ENCODE measurements around the gene TYW1. TPM values are rescaled to one million over a fixed set of nuclear protein-coding genes. Genes with fewer than 3 reads are reported as not detected.

Gene TYW1
- total RNA-seq, 1 donor from 2014 or later, result 23.1 TPM

- H3K27ac ChIP-seq, result no peak overlapping the region
- TF ChIP-seq EZH2 (IDR thresholded peaks at IDR 0.05) (no peak), EZH2phosphoT487 (IDR thresholded peaks at IDR 0.05) (no peak), CTCF (IDR thresholded peaks at IDR 0.05) (no peak)
- H3K36me3 Mint-ChIP-seq, result peaks cover 28% of the 10 kb centered on the region
- H3K79me2 ChIP-seq (ENCODE audit: low read depth), result no peaks in the 10 kb centered on the region
- H3K4me2 ChIP-seq, result no peak overlapping the region
- H3K36me3 ChIP-seq, result no peaks in the 10 kb centered on the region
- no peaks in the 10 kb centered on the region for H3K9me3 ChIP-seq (ENCODE audit: low read depth)
- no peaks in the 10 kb centered on the region for H3K4me1 ChIP-seq
- H3K4me3 Mint-ChIP-seq, result no peak overlapping the region
- no peaks in the 10 kb centered on the region for H4K20me1 ChIP-seq (ENCODE audit: low read depth)
- H3K4me3 ChIP-seq, result no peak overlapping the region
- H2AFZ ChIP-seq (replicated peaks), result no peak overlapping the region
- peaks cover 6% of the 10 kb centered on the region for H3K4me1 Mint-ChIP-seq
- no peaks in the 10 kb centered on the region for H3F3A ChIP-seq (ENCODE audit: low read depth)
- H3K9me3 Mint-ChIP-seq, result no peaks in the 10 kb centered on the region
- no peak for DNase-seq (ENCODE audit: low spot score)
- peaks cover 4% of the 10 kb centered on the region for H3K27me3 Mint-ChIP-seq (ENCODE audit: insufficient read depth, low read depth)
- H3K27ac Mint-ChIP-seq, result no peak overlapping the region
- no peaks in the 10 kb centered on the region for H3K27me3 ChIP-seq
- no peak overlapping the region for H3K9ac ChIP-seq
These were observed 22.3 kb downstream of the TYW1 start for GRCh38 chr7:67018940-67019339.

GRCh38 chr7:67019562-67020390, 23.1 kb downstream of the TYW1 start:
- H3K27ac Mint-ChIP-seq, result no peak overlapping the region

GRCh38 chr7:67021260-67021659, 24.6 kb downstream of the TYW1 start:
- no peak overlapping the region for H3K9ac ChIP-seq
- no peaks in the 10 kb centered on the region for H4K20me1 ChIP-seq (ENCODE audit: low read depth)
- H3K36me3 ChIP-seq, result no peaks in the 10 kb centered on the region
- TF ChIP-seq CTCF (IDR thresholded peaks at IDR 0.05), result no peak
- TF ChIP-seq EZH2phosphoT487 (IDR thresholded peaks at IDR 0.05), result no peak
- no peak for TF ChIP-seq EZH2 (IDR thresholded peaks at IDR 0.05)
- Mint-ChIP-seq H3K4me1 (peaks cover 6% of the 10 kb centered on the region), H3K9me3 (no peaks in the 10 kb centered on the region), H3K36me3 (peaks cover 29% of the 10 kb centered on the region), H3K27me3 (ENCODE audit: insufficient read depth, low read depth) (peaks cover 4% of the 10 kb centered on the region), H3K4me3 (no peak overlapping the region), H3K27ac (no peak overlapping the region)
- H3K4me1 ChIP-seq, result no peaks in the 10 kb centered on the region
- no peak overlapping the region for H2AFZ ChIP-seq (replicated peaks)
- H3K27ac ChIP-seq, result no peak overlapping the region
- no peak overlapping the region for H3K4me3 ChIP-seq
- no peaks in the 10 kb centered on the region for H3K27me3 ChIP-seq
- H3K4me2 ChIP-seq, result no peak overlapping the region
- H3K9me3 ChIP-seq (ENCODE audit: low read depth), result no peaks in the 10 kb centered on the region
- no peak for DNase-seq (ENCODE audit: low spot score)
- no peaks in the 10 kb centered on the region for H3F3A ChIP-seq (ENCODE audit: low read depth)
- no peaks in the 10 kb centered on the region for H3K79me2 ChIP-seq (ENCODE audit: low read depth)

More at GRCh38 chr7:67019562-67020390, 23.1 kb downstream of the TYW1 start:
- H3K4me3 ChIP-seq, result no peak overlapping the region
- no peaks in the 10 kb centered on the region for H3K9me3 ChIP-seq (ENCODE audit: low read depth)
- no peaks in the 10 kb centered on the region for H3K27me3 ChIP-seq
- peaks cover 26% of the 10 kb centered on the region for H3K36me3 Mint-ChIP-seq
- no peak for DNase-seq (ENCODE audit: low spot score)
- no peaks in the 10 kb centered on the region for H3K4me1 ChIP-seq
- H3K4me1 Mint-ChIP-seq, result peaks cover 6% of the 10 kb centered on the region
- no peak overlapping the region for H3K4me3 Mint-ChIP-seq
- no peaks in the 10 kb centered on the region for H3K79me2 ChIP-seq (ENCODE audit: low read depth)
- no peaks in the 10 kb centered on the region for H3F3A ChIP-seq (ENCODE audit: low read depth)
- H3K27me3 Mint-ChIP-seq (ENCODE audit: insufficient read depth, low read depth), result peaks cover 4% of the 10 kb centered on the region
- H3K9ac ChIP-seq, result no peak overlapping the region
- no peak overlapping the region for H3K4me2 ChIP-seq
- no peak for TF ChIP-seq CTCF (IDR thresholded peaks at IDR 0.05)
- TF ChIP-seq EZH2phosphoT487 (IDR thresholded peaks at IDR 0.05), result no peak
- no peak for TF ChIP-seq EZH2 (IDR thresholded peaks at IDR 0.05)
- H2AFZ ChIP-seq (replicated peaks), result no peak overlapping the region
- no peak overlapping the region for H3K27ac ChIP-seq
- no peaks in the 10 kb centered on the region for H3K9me3 Mint-ChIP-seq
- no peaks in the 10 kb centered on the region for H4K20me1 ChIP-seq (ENCODE audit: low read depth)
- H3K36me3 ChIP-seq, result no peaks in the 10 kb centered on the region

All from neural progenitor cell (in vitro differentiated cells).